CD4-positive, alpha-beta T cell (primary cell): ENCODE results near the gene CD4. TPM values are rescaled to one million over a fixed set of nuclear protein-coding genes. Genes with fewer than 3 reads are reported as not detected.

Experiments used
- ATAC-seq: fragments of 200-7000 bp; cut with Tn5 transposase; one replicate; pipeline ENCODE4 v1.10.0; 2022; ENCODE audit warnings: mild to moderate bottlenecking; ENCODE audit not compliant: poor library complexity
- CTCF ChIA-PET: fragments of 350-600 bp; sonication (Branson Sonifier 250); formaldehyde crosslinking; loops from one replicate; lab custom pipeline; 2021; ENCODE audit warnings: antibody characterized with exemption, inconsistent platforms; lab: Charles Lee
- POLR2A ChIA-PET: fragments of 350-600 bp; sonication (Branson Sonifier 250); formaldehyde crosslinking; loops from one replicate; lab custom pipeline; 2021; ENCODE audit warnings: antibody characterized with exemption, inconsistent platforms; lab: Charles Lee
- DNase-seq, 14 experiments: peaks; one replicate each; pipeline ENCODE4 v3.0.0-alpha.2; 2013 to 2020; ENCODE audit warnings: mixed read lengths in 2 of 14
- H3K27ac ChIP-seq, 2 donors: one replicate each; pipeline versions ENCODE4 v1.5.1 to v1.7.0; 2013; ENCODE audit warnings: low read length in 2 of 2, low read depth in 1 of 2, mild to moderate bottlenecking in 1 of 2
- H3K27me3 ChIP-seq, 2 experiments: 1 replicate in 1 of 2; 2 replicates in 1 of 2; pipeline versions ENCODE4 v1.6.1 to v1.7.0; 2013; ENCODE audit warnings: low read length in 2 of 2, control low read depth in 1 of 2, mild to moderate bottlenecking in 1 of 2, moderate library complexity in 1 of 2; ENCODE audit not compliant: insufficient read depth in 2 of 2, control insufficient read depth in 1 of 2
- H3K36me3 ChIP-seq: one replicate; pipeline ENCODE4 v1.6.1; 2013; ENCODE audit warnings: low read length, control low read depth; ENCODE audit not compliant: insufficient read depth
- H3K4me1 ChIP-seq: one replicate; pipeline ENCODE4 v1.6.1; 2013; ENCODE audit warnings: low read length, control low read depth; ENCODE audit not compliant: insufficient read depth
- H3K4me3 ChIP-seq: one replicate; pipeline ENCODE4 v1.5.1; 2013; ENCODE audit warnings: mild to moderate bottlenecking, low read length, moderate library complexity
- H3K9me3 ChIP-seq, 2 experiments: 1 replicate in 1 of 2; 2 replicates in 1 of 2; pipeline versions ENCODE4 v1.6.1 to v1.7.0; 2013; ENCODE audit warnings: low read length in 2 of 2, mild to moderate bottlenecking in 2 of 2, control low read depth in 1 of 2, moderate library complexity in 1 of 2; ENCODE audit not compliant: control insufficient read depth in 1 of 2, insufficient read depth in 1 of 2
- H3K27ac Mint-ChIP-seq: one replicate; pipeline ENCODE4 v1.8.0; 2020; ENCODE audit warnings: mixed read lengths
- H3K27me3 Mint-ChIP-seq: one replicate; pipeline ENCODE4 v1.8.0; 2021; ENCODE audit warnings: mixed read lengths
- H3K36me3 Mint-ChIP-seq: one replicate; pipeline ENCODE4 v1.8.0; 2021; ENCODE audit warnings: low read depth, mixed read lengths
- H3K4me1 Mint-ChIP-seq: one replicate; pipeline ENCODE4 v1.8.0; 2021; ENCODE audit warnings: low read depth, mixed read lengths
- H3K4me3 Mint-ChIP-seq: one replicate; pipeline ENCODE4 v1.8.0; 2020; ENCODE audit warnings: mild to moderate bottlenecking, mixed read lengths
- H3K9me3 Mint-ChIP-seq: one replicate; pipeline ENCODE4 v1.8.0; 2020; ENCODE audit warnings: mixed read lengths
- intact Hi-C, 2 experiments: fragments of 100-400 bp; cut with DNase I in 1 of 2; cut with micrococcal nuclease in 1 of 2; formaldehyde crosslinking; loops; one replicate each; pipeline versions ENCODE4 v1.15.1 to v1.9.0; 2023 to 2025; cut with DNase I, micrococcal nuclease
- total RNA-seq, 174 experiments: library from RNA in 2 of 174; stranded (reverse) in 2 of 174; gene quantifications; one replicate each; pipeline ENCODE4 v1.2.3 and lab custom pipeline; 2021 to 2026
- TF ChIP-seq, protein P1 (sequence below): fragments of 200-600 bp; IDR thresholded peaks from one replicate; pipeline ENCODE4 v1.8.0; 2022; ENCODE audit warnings: antibody characterized with exemption, mild to moderate bottlenecking

The CD4 gene
- total RNA-seq, 2 experiments from 2014 or later: 134 to 136 TPM

GRCh38 chr12:6840761-6841515 is 51.6 kb downstream of the CD4 start, which contains the start of gene GNB3:
Gene GNB3 (plus strand): TSS chr12:6840925. CDS start chr12:6841288, 363 bp downstream.
- no peaks in the 10 kb centered on the region for H3K27me3 Mint-ChIP-seq
- H3K4me3 Mint-ChIP-seq: no peak within 1 kb of the TSS
- Histone ChIP-seq H3K36me3 (no peaks in the 10 kb centered on the region), H3K27me3 (no peaks in the 10 kb centered on the region), H3K27ac (no peak within 1 kb of the TSS), H3K4me3 (no peak within 1 kb of the TSS), H3K9me3 (no peaks in the 10 kb centered on the region), H3K4me1 (peaks cover 2% of the 10 kb centered on the region)
- peaks cover under 1% of the 10 kb centered on the region for H3K4me1 Mint-ChIP-seq
- DNase-seq (no peak), ATAC-seq (no peak)
- TF ChIP-seq, protein P1, sequence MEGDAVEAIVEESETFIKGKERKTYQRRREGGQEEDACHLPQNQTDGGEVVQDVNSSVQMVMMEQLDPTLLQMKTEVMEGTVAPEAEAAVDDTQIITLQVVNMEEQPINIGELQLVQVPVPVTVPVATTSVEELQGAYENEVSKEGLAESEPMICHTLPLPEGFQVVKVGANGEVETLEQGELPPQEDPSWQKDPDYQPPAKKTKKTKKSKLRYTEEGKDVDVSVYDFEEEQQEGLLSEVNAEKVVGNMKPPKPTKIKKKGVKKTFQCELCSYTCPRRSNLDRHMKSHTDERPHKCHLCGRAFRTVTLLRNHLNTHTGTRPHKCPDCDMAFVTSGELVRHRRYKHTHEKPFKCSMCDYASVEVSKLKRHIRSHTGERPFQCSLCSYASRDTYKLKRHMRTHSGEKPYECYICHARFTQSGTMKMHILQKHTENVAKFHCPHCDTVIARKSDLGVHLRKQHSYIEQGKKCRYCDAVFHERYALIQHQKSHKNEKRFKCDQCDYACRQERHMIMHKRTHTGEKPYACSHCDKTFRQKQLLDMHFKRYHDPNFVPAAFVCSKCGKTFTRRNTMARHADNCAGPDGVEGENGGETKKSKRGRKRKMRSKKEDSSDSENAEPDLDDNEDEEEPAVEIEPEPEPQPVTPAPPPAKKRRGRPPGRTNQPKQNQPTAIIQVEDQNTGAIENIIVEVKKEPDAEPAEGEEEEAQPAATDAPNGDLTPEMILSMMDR: no peak
- intact Hi-C loops: no loop called here
- no peaks in the 10 kb centered on the region for H3K9me3 Mint-ChIP-seq
- ChIA-PET POLR2A (interaction anchor here (3.2 kb wide), 1 partner anchor 11 kb away, joined by 13 read pairs; the partner anchor contains the start of genes CDCA3 and USP5), CTCF (no interaction called here)
- no peak within 1 kb of the TSS for H3K27ac Mint-ChIP-seq
- no peaks in the 10 kb centered on the region for H3K36me3 Mint-ChIP-seq

- no peak for DNase-seq
- TF ChIP-seq, protein P1: no peak
- no peaks in the 10 kb centered on the region for H3K4me1 ChIP-seq
- no peaks in the 10 kb centered on the region for H3K9me3 ChIP-seq
- Mint-ChIP-seq H3K27me3 (no peaks in the 10 kb centered on the region), H3K27ac (no peak overlapping the region), H3K4me3 (no peak overlapping the region), H3K9me3 (no peaks in the 10 kb centered on the region), H3K36me3 (no peaks in the 10 kb centered on the region), H3K4me1 (no peaks in the 10 kb centered on the region)
- no peaks in the 10 kb centered on the region for H3K27me3 ChIP-seq
- ChIA-PET POLR2A (interaction anchor here (3.2 kb wide), 1 partner anchor 10 kb away, joined by 13 read pairs; the partner anchor contains the start of genes CDCA3 and USP5), CTCF (no interaction called here)
- H3K36me3 ChIP-seq: no peaks in the 10 kb centered on the region
- intact Hi-C loops: no loop called here
- no peak overlapping the region for H3K4me3 ChIP-seq
- ATAC-seq: no peak
- H3K27ac ChIP-seq: no peak overlapping the region
These were observed 52.7 kb downstream of the CD4 start for GRCh38 chr12:6842075-6842474.

DNA sequence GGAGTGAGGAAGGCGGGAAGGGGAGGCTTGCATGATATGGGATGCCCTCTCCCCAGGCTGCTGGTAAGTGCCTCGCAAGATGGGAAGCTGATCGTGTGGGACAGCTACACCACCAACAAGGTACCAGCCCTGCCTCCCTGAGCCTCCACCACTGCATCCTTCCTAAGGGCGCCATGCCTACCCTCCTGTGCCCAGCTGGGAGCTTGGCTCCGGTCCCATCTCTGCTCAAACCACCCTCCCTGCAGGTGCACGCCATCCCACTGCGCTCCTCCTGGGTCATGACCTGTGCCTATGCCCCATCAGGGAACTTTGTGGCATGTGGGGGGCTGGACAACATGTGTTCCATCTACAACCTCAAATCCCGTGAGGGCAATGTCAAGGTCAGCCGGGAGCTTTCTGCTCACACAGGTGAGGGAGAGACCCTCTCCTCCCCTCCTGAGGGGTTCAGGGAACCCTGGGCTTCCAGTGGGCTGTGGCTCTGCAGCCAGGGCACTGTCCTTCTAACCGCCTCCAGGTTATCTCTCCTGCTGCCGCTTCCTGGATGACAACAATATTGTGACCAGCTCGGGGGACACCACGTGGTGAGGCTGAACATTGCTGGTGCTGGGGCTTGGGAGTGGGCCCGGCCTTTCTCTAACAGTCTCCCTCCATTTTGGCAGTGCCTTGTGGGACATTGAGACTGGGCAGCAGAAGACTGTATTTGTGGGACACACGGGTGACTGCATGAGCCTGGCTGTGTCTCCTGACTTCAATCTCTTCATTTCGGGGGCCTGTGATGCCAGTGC is 54.0 kb downstream of the CD4 start:
- H3K36me3 ChIP-seq: no peaks in the 10 kb centered on the region
- H3K4me1 ChIP-seq: no peaks in the 10 kb centered on the region
- POLR2A ChIA-PET: no interaction called here
- no peak overlapping the region for H3K27ac ChIP-seq
- H3K4me3 ChIP-seq: no peak overlapping the region
- H3K4me3 Mint-ChIP-seq: no peak overlapping the region
- DNase-seq (no peak), ATAC-seq (no peak)
- TF ChIP-seq, protein P1: no peak
- intact Hi-C loops: no loop called here
- CTCF ChIA-PET: interaction anchor here (0.7 kb wide), 1 partner anchor 241 kb away, joined by 3 read pairs; no protein-coding TSS in a partner anchor
- H3K36me3 Mint-ChIP-seq: no peaks in the 10 kb centered on the region
- no peaks in the 10 kb centered on the region for H3K4me1 Mint-ChIP-seq
- H3K27me3 Mint-ChIP-seq: no peaks in the 10 kb centered on the region
- no peaks in the 10 kb centered on the region for H3K27me3 ChIP-seq
- H3K27ac Mint-ChIP-seq: no peak overlapping the region
- H3K9me3 ChIP-seq: no peaks in the 10 kb centered on the region
- no peaks in the 10 kb centered on the region for H3K9me3 Mint-ChIP-seq
